A549 treated with ZK216348 at 1 μM for 4 hours (cell line): Measurements from ENCODE around the gene MBNL2. TPM values are rescaled to one million over a fixed set of nuclear protein-coding genes. Genes with fewer than 3 reads are reported as not detected.

Experiments used
- total RNA-seq: library from RNA; stranded (reverse); fragments of 200-300 nt; extraction: Qiagen RNA extraction; gene quantifications from 5 replicates; pipeline ENCODE4 v1.2.3, GENCODE V29; 2022; ENCODE audit warnings: low read depth

The MBNL2 gene, protein sequence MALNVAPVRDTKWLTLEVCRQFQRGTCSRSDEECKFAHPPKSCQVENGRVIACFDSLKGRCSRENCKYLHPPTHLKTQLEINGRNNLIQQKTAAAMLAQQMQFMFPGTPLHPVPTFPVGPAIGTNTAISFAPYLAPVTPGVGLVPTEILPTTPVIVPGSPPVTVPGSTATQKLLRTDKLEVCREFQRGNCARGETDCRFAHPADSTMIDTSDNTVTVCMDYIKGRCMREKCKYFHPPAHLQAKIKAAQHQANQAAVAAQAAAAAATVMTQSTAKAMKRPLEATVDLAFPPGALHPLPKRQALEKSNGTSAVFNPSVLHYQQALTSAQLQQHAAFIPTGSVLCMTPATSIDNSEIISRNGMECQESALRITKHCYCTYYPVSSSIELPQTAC
- total RNA-seq = 5.1 to 13.8 TPM (median 10.7 TPM) in 5 replicates

DNA sequence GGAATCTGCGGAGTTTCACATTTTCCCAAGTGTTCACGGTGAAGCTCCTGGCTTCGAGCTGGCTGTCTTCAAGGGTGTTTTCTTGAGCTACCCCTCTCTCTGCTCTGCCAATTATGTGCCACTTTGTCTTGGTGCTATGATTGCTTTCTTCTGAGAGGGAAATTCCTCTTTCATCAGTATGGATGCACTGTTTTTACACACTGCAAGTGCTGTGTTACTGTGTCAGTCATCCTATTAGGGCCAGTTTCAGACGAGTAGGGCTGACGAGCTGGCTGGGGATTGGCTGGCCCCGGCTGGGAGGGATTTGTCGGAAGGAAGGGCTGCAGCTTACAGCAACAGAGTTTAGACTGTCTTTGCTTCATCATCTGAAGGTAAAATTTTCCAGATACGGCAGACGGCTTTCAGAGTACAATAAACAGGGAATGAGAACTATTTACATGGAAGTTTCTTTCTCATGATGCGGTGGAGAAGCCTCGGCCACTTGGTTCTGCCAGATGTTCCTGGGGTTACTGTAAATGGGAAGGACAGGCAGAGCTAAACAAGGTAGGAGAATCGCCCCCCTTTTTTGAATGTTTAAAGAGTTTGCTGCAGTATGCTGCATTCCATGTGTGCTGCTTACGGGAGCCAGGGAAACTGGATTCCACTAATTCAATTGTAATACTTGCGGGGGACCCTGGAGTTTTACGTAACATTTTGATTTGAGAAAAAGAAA lies at the start of gene MBNL2:
MBNL2 (plus strand) TSS at position 345 of the 712 bp plus-strand sequence. CDS start 53,903 bp downstream, outside the sequence.

DNA sequence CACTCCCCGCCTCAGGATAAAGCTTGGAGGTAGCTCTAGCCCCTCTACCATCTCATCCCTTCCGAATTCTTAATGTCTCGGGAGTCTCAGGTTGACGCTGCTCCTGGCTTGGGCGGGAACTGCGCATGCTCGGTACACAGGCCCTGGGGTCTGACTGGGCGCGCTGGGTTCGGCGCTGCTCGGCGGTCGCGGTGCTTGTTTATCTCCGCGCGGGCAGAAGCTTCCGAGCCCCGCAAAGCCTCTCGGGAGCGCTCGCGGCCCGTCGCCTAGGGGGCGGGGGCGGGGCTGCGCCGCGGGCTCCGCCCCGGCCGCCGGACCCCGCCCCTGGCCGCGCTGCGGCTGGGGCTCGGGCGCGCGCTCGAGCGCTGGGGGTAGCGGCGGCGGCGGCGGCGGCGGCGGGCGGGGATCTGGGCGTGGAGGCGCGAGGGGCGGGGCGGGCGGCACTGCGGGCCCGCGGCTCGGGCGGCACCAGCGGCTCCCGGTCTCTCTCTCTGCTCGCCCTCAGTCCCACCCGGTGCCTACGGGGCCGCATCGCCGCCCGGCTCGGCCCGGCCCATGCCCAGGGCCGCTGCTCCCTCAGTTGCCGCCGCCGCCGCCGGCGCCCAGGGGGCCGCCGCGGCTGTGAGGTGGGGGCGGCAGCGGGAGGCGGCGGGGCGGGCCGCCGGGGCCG lies 211.7 kb downstream of the MBNL2 start, which contains the start of gene RAP2A:
RAP2A (plus strand) TSS at position 443 of the 670 bp plus-strand sequence. CDS start 302 bp downstream, outside the sequence.

Other genes starting within 250 kb of the MBNL2 start
- not detected in 5 replicates for gene OXGR1, start 227.9 kb upstream of the MBNL2 start, total RNA-seq
- 3.4 to 6.7 TPM (median 6.3 TPM) in 5 replicates for gene RAP2A, start 211.8 kb downstream of the MBNL2 start, total RNA-seq